ENCODE data around the gene FAR2.
"Not testable (repeated sequence)": the region's sequence is repeated elsewhere in the genome, so short reads cannot be mapped to it uniquely, and the experiment has no call there.

The FAR2 gene

DNA sequence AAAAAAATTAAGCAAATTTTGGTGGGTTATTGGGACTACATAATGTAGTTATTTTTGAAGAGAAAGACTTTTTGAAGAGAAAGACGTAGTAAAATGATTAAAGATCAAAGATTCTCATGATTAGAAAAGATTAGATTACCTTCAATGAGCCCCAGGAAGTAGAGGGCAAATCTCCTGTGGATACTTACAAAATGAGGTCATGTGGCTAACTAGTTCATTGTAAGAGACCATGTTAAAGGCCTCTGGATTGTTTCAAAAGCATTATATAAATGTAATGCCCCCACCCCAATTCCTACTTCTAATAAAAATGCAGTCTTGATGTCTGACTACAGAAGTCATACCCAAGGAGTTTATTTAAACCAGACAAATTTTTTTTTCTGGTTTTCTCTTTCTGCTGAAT, 138.5 kb downstream of the FAR2 start:
- H3K9me3 ChIP-seq (ENCODE audit: control insufficient read depth, low read length): no peaks in the 10 kb centered on the region
- no peaks in the 10 kb centered on the region for H3K4me1 ChIP-seq (ENCODE audit: control insufficient read depth, insufficient read depth, low read length, poor library complexity, severe bottlenecking)
- no peak overlapping the region for H3K27ac ChIP-seq (ENCODE audit: insufficient read depth, low read length, poor library complexity, severe bottlenecking)
- no peak overlapping the region for H3K4me3 ChIP-seq (ENCODE audit: insufficient read depth, low read depth, low read length, poor library complexity, severe bottlenecking)
- H3K27me3 ChIP-seq (replicated peaks; ENCODE audit: control insufficient read depth, insufficient read depth, low read length, poor library complexity, severe bottlenecking): no peaks in the 10 kb centered on the region
- no peaks in the 10 kb centered on the region for H3K36me3 ChIP-seq (ENCODE audit: control insufficient read depth, insufficient read depth, low read length)
- no peak for DNase-seq

DNA sequence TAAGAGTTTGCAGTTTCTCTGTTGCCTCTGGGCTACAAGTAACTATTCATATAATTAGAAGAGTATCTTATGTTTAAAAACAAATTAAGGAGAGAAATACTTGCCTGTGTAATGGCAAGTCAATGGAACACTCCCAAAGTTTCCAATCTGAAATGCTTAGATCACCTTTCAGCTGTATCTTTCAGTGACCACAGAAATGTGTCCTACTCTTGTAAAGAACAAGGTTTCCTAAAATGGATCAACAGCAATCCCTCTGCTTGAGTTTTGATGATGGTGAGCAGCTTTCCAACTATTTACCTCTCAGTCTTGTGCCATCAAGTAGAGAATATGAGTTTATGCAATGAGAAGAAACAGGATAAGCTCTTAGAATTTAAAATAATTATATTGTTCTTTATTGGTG, 139.0 kb downstream of the FAR2 start:
- H3K36me3 ChIP-seq (ENCODE audit: control insufficient read depth, insufficient read depth, low read length): no peaks in the 10 kb centered on the region
- no peaks in the 10 kb centered on the region for H3K9me3 ChIP-seq (ENCODE audit: control insufficient read depth, low read length)
- no peak overlapping the region for H3K27ac ChIP-seq (ENCODE audit: insufficient read depth, low read length, poor library complexity, severe bottlenecking)
- no peaks in the 10 kb centered on the region for H3K4me1 ChIP-seq (ENCODE audit: control insufficient read depth, insufficient read depth, low read length, poor library complexity, severe bottlenecking)
- DNase-seq: no peak
- no peaks in the 10 kb centered on the region for H3K27me3 ChIP-seq (replicated peaks; ENCODE audit: control insufficient read depth, insufficient read depth, low read length, poor library complexity, severe bottlenecking)
- no peak overlapping the region for H3K4me3 ChIP-seq (ENCODE audit: insufficient read depth, low read depth, low read length, poor library complexity, severe bottlenecking)

- not testable (repeated sequence) for H3K9me3 ChIP-seq (ENCODE audit: control insufficient read depth, low read length)
Measured at GRCh38 chr12:29290475-29290874, 141.4 kb downstream of the FAR2 start.

DNA sequence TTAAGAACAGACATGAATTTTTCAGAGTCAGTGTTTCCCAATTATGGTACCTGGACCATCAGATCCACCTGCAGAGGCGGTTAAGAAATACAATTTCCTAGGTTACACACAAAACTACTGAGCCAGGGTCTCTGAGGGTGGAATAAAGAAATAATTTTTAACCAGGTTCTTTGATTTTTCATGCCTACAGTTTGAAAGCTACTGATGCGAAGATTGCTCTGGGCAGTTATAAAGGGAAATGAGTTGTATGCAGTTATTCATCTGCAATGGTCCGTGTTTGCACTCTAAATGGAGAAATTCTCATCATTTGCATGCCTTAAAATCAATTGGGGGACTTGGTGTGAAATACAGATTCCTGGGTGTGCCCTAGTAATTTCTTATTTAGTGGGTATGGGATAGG, 142.1 kb downstream of the FAR2 start:
- Histone ChIP-seq H3K4me1 (ENCODE audit: control insufficient read depth, insufficient read depth, low read length, poor library complexity, severe bottlenecking) (no peaks in the 10 kb centered on the region), H3K27ac (ENCODE audit: insufficient read depth, low read length, poor library complexity, severe bottlenecking) (no peak overlapping the region), H3K36me3 (ENCODE audit: control insufficient read depth, insufficient read depth, low read length) (no peaks in the 10 kb centered on the region), H3K27me3 (replicated peaks; ENCODE audit: control insufficient read depth, insufficient read depth, low read length, poor library complexity, severe bottlenecking) (no peaks in the 10 kb centered on the region), H3K9me3 (ENCODE audit: control insufficient read depth, low read length) (no peaks in the 10 kb centered on the region), H3K4me3 (ENCODE audit: insufficient read depth, low read depth, low read length, poor library complexity, severe bottlenecking) (no peak overlapping the region)
- DNase-seq: no peak

More at GRCh38 chr12:29290475-29290874, 141.4 kb downstream of the FAR2 start:
- DNase-seq; H3K27me3 ChIP-seq (replicated peaks; ENCODE audit: control insufficient read depth, insufficient read depth, low read length, poor library complexity, severe bottlenecking); H3K36me3 ChIP-seq (ENCODE audit: control insufficient read depth, insufficient read depth, low read length); H3K4me1 ChIP-seq (ENCODE audit: control insufficient read depth, insufficient read depth, low read length, poor library complexity, severe bottlenecking); H3K4me3 ChIP-seq (ENCODE audit: insufficient read depth, low read depth, low read length, poor library complexity, severe bottlenecking); H3K27ac ChIP-seq (ENCODE audit: insufficient read depth, low read length, poor library complexity, severe bottlenecking): not testable (repeated sequence)

DNA sequence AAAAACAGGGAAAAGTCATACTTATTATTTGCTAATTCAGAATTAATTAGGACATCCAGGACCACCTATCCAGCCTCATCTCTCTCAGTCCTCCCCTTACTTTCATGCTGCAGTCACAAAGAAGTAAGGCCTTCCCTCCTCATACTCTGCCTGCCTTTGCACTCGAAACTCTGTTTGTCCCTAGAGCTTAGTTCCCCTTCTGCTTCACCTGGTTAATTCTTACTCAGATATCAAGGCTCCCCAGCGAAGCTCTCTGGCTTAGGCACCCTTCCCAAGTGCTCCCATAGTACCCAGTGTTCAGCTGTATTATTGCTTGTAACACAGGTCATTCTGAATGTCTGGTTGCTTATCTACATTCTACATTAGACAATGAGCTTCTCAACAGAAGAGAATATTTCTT, 150.6 kb downstream of the FAR2 start:
- Histone ChIP-seq H3K4me1 (ENCODE audit: control insufficient read depth, insufficient read depth, low read length, poor library complexity, severe bottlenecking) (no peaks in the 10 kb centered on the region), H3K36me3 (ENCODE audit: control insufficient read depth, insufficient read depth, low read length) (no peaks in the 10 kb centered on the region), H3K4me3 (ENCODE audit: insufficient read depth, low read depth, low read length, poor library complexity, severe bottlenecking) (no peak overlapping the region), H3K27me3 (replicated peaks; ENCODE audit: control insufficient read depth, insufficient read depth, low read length, poor library complexity, severe bottlenecking) (no peaks in the 10 kb centered on the region), H3K9me3 (ENCODE audit: control insufficient read depth, low read length) (no peaks in the 10 kb centered on the region), H3K27ac (ENCODE audit: insufficient read depth, low read length, poor library complexity, severe bottlenecking) (no peak overlapping the region)
- DNase-seq: no peak

DNA sequence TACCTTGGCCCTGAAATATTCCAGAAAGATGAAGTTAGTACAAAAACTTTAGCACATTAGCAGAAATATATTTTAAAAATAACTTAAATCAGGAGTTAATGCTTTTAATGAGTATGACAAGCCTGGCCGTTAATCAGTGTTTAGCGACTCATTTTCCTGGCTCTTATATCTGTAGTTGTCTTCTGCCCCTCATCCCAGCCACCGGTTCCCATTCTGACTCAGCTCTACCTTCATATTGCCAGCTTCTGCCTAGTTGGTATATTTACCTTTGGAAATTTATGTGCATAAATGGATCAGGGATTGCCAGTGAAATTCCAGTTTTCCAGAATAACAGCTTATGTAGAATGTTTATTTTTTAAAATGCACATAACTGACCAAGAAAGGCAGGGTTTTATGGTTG, 152.0 kb downstream of the FAR2 start:
- Histone ChIP-seq H3K4me3 (ENCODE audit: insufficient read depth, low read depth, low read length, poor library complexity, severe bottlenecking) (no peak overlapping the region), H3K9me3 (ENCODE audit: control insufficient read depth, low read length) (no peaks in the 10 kb centered on the region), H3K27me3 (replicated peaks; ENCODE audit: control insufficient read depth, insufficient read depth, low read length, poor library complexity, severe bottlenecking) (no peaks in the 10 kb centered on the region), H3K4me1 (ENCODE audit: control insufficient read depth, insufficient read depth, low read length, poor library complexity, severe bottlenecking) (no peaks in the 10 kb centered on the region), H3K27ac (ENCODE audit: insufficient read depth, low read length, poor library complexity, severe bottlenecking) (no peak overlapping the region), H3K36me3 (ENCODE audit: control insufficient read depth, insufficient read depth, low read length) (no peaks in the 10 kb centered on the region)
- no peak for DNase-seq

- no peak for DNase-seq
- no peaks in the 10 kb centered on the region for H3K27me3 ChIP-seq (replicated peaks; ENCODE audit: control insufficient read depth, insufficient read depth, low read length, poor library complexity, severe bottlenecking)
- no peaks in the 10 kb centered on the region for H3K36me3 ChIP-seq (ENCODE audit: control insufficient read depth, insufficient read depth, low read length)
- H3K27ac ChIP-seq (ENCODE audit: insufficient read depth, low read length, poor library complexity, severe bottlenecking): no peak overlapping the region
- no peak overlapping the region for H3K4me3 ChIP-seq (ENCODE audit: insufficient read depth, low read depth, low read length, poor library complexity, severe bottlenecking)
- H3K4me1 ChIP-seq (ENCODE audit: control insufficient read depth, insufficient read depth, low read length, poor library complexity, severe bottlenecking): no peaks in the 10 kb centered on the region
- no peaks in the 10 kb centered on the region for H3K9me3 ChIP-seq (ENCODE audit: control insufficient read depth, low read length)
Measured at GRCh38 chr12:29304388-29304787, 155.3 kb downstream of the FAR2 start.

- Histone ChIP-seq H3K27ac (ENCODE audit: insufficient read depth, low read length, poor library complexity, severe bottlenecking) (no peak overlapping the region), H3K4me3 (ENCODE audit: insufficient read depth, low read depth, low read length, poor library complexity, severe bottlenecking) (no peak overlapping the region), H3K4me1 (ENCODE audit: control insufficient read depth, insufficient read depth, low read length, poor library complexity, severe bottlenecking) (no peaks in the 10 kb centered on the region), H3K27me3 (replicated peaks; ENCODE audit: control insufficient read depth, insufficient read depth, low read length, poor library complexity, severe bottlenecking) (no peaks in the 10 kb centered on the region), H3K9me3 (ENCODE audit: control insufficient read depth, low read length) (no peaks in the 10 kb centered on the region), H3K36me3 (ENCODE audit: control insufficient read depth, insufficient read depth, low read length) (no peaks in the 10 kb centered on the region)
- no peak for DNase-seq
Measured at GRCh38 chr12:29306266-29306665, 157.2 kb downstream of the FAR2 start.

- H3K36me3 ChIP-seq (ENCODE audit: control insufficient read depth, insufficient read depth, low read length): no peaks in the 10 kb centered on the region
- no peaks in the 10 kb centered on the region for H3K9me3 ChIP-seq (ENCODE audit: control insufficient read depth, low read length)
- H3K4me1 ChIP-seq (ENCODE audit: control insufficient read depth, insufficient read depth, low read length, poor library complexity, severe bottlenecking): no peaks in the 10 kb centered on the region
- no peak for DNase-seq
- H3K27me3 ChIP-seq (replicated peaks; ENCODE audit: control insufficient read depth, insufficient read depth, low read length, poor library complexity, severe bottlenecking): no peaks in the 10 kb centered on the region
- H3K4me3 ChIP-seq (ENCODE audit: insufficient read depth, low read depth, low read length, poor library complexity, severe bottlenecking): no peak overlapping the region
- no peak overlapping the region for H3K27ac ChIP-seq (ENCODE audit: insufficient read depth, low read length, poor library complexity, severe bottlenecking)
Measured at GRCh38 chr12:29306682-29307081, 157.6 kb downstream of the FAR2 start.

DNA sequence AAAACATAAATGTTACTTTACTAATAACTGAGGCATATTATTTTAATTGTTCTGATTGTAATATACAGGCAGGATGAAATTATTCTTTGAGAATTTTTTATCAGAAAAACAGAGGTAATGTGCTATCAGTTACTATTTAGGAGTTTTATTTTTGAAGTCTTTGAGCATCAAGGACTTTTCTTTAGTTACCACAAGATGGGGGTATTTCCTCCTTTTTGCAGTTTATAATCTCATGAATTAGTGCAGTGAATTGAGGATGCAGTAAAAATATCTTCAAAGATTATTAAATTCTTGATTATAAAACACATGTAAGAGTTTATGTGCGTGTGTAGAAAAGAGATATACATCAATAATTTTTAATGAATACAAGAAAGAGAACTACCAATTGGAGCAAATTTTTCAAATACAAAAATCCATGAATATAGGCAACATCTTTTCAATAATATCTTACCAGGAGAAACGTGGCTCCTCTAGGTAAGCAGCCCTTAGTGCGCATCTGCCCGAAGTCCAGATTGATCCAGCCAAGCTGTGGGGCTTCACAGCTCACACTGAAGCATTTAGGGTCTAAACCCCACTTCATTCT, 160.3 kb downstream of the FAR2 start:
- Histone ChIP-seq H3K27ac (ENCODE audit: insufficient read depth, low read length, poor library complexity, severe bottlenecking) (no peak overlapping the region), H3K4me1 (ENCODE audit: control insufficient read depth, insufficient read depth, low read length, poor library complexity, severe bottlenecking) (no peaks in the 10 kb centered on the region), H3K36me3 (ENCODE audit: control insufficient read depth, insufficient read depth, low read length) (no peaks in the 10 kb centered on the region), H3K27me3 (replicated peaks; ENCODE audit: control insufficient read depth, insufficient read depth, low read length, poor library complexity, severe bottlenecking) (no peaks in the 10 kb centered on the region), H3K4me3 (ENCODE audit: insufficient read depth, low read depth, low read length, poor library complexity, severe bottlenecking) (no peak overlapping the region), H3K9me3 (ENCODE audit: control insufficient read depth, low read length) (no peaks in the 10 kb centered on the region)
- DNase-seq: no peak

DNA sequence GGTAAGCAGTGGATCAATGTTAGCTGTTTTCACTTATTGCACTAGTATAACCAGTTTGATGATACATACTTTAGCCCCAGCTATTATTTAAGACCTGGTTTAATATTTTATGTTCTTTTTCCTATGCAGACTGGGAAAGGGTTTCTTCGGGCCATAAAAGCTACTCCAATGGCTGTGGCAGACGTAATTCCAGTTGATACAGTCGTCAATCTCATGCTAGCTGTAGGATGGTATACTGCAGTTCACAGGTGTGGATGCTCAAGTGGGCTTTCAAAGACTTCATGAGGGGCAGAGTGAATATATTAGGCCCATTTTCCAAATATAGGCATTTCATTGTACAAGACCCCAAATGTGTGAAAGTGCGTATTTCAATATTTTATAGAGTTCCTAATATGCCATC, 161.8 kb downstream of the FAR2 start:
- no peak overlapping the region for H3K27ac ChIP-seq (ENCODE audit: insufficient read depth, low read length, poor library complexity, severe bottlenecking)
- H3K4me1 ChIP-seq (ENCODE audit: control insufficient read depth, insufficient read depth, low read length, poor library complexity, severe bottlenecking): no peaks in the 10 kb centered on the region
- H3K4me3 ChIP-seq (ENCODE audit: insufficient read depth, low read depth, low read length, poor library complexity, severe bottlenecking): no peak overlapping the region
- DNase-seq: no peak
- no peaks in the 10 kb centered on the region for H3K27me3 ChIP-seq (replicated peaks; ENCODE audit: control insufficient read depth, insufficient read depth, low read length, poor library complexity, severe bottlenecking)
- no peaks in the 10 kb centered on the region for H3K36me3 ChIP-seq (ENCODE audit: control insufficient read depth, insufficient read depth, low read length)
- no peaks in the 10 kb centered on the region for H3K9me3 ChIP-seq (ENCODE audit: control insufficient read depth, low read length)
